Body of pancreas (tissue), 4 donors: Measurements from ENCODE around the gene PRPH. TPM values are rescaled to one million over a fixed set of nuclear protein-coding genes. Genes with fewer than 3 reads are reported as not detected.

ENCODE experiments used
- ATAC-seq: fragments of 150-250 bp; one replicate; pipeline ENCODE4 v1.9.1; 2016
- DNase-seq, 4 donors: peaks; one replicate each; pipeline ENCODE4 v3.0.0-alpha.2; 2019
- H3K27ac ChIP-seq, 4 donors: fragments of 200-600 bp; sonication (generic); 1 replicate in 3 of 4; 2 replicates in 1 of 4; pipeline versions ENCODE4 v1.5.1 to v1.6.1; 2016 to 2019; ENCODE audit warnings: mild to moderate bottlenecking in 1 of 4, mixed read lengths in 1 of 4, moderate library complexity in 1 of 4
- H3K27me3 ChIP-seq, 2 donors: fragments of 200-600 bp; sonication (generic); one replicate each; pipeline ENCODE4 v1.6.0; 2016; ENCODE audit warnings: mild to moderate bottlenecking in 1 of 2
- H3K36me3 ChIP-seq, 2 donors: fragments of 200-600 bp; sonication (generic); replicated peaks in 1 of 2; 2 replicates each; pipeline ENCODE4 v1.5.1; 2016; ENCODE audit warnings: low read depth in 2 of 2; ENCODE audit not compliant: insufficient read depth in 1 of 2
- H3K4me1 ChIP-seq: fragments of 200-600 bp; sonication (generic); one replicate; pipeline ENCODE4 v1.6.0; 2016
- H3K4me3 ChIP-seq, 2 donors: fragments of 200-600 bp; sonication (generic); 1 replicate in 1 of 2; 2 replicates in 1 of 2; pipeline ENCODE4 v1.5.1; 2016 to 2019
- H3K9me3 ChIP-seq, 3 donors: fragments of 200-600 bp; sonication (generic); 1 replicate in 2 of 3; 2 replicates in 1 of 3; pipeline ENCODE4 v1.5.1; 2016
- POLR2A ChIP-seq, 3 donors: fragments of 450-650 bp; IDR thresholded peaks; one replicate each; pipeline ENCODE4 v1.6.1; 2016; ENCODE audit warnings: antibody characterized with exemption in 3 of 3, mild to moderate bottlenecking in 2 of 3
- WGBS, 2 donors: methylation state at CpG; one replicate each; pipeline ENCODE4 v1.1.5; 2017; 5-methylcytosine and 5-hydroxymethylcytosine counted together
- intact Hi-C: fragments of 100-400 bp; cut with DNase I; formaldehyde crosslinking; loops from one replicate; pipeline ENCODE4 v1.15.1; 2023
- total RNA-seq, 2 donors: library from RNA; depleted of rRNA; stranded (reverse); fragments of >200 nt; gene quantifications; one replicate each; pipeline ENCODE4 v1.1.0, GENCODE V29; 2016
- TF ChIP-seq, protein P1 (sequence below), 7 experiments: fragments of 450-650 bp in 4 of 7; fragments of 200-600 bp in 3 of 7; sonication (generic) in 3 of 7; IDR thresholded peaks; one replicate each; pipeline ENCODE4 v1.5.1; 2016 to 2019; ENCODE audit warnings: antibody characterized with exemption in 7 of 7

The PRPH gene
- total RNA-seq, 2 donors from 2014 or later, result 9.6 TPM; not detected in 1

DNA sequence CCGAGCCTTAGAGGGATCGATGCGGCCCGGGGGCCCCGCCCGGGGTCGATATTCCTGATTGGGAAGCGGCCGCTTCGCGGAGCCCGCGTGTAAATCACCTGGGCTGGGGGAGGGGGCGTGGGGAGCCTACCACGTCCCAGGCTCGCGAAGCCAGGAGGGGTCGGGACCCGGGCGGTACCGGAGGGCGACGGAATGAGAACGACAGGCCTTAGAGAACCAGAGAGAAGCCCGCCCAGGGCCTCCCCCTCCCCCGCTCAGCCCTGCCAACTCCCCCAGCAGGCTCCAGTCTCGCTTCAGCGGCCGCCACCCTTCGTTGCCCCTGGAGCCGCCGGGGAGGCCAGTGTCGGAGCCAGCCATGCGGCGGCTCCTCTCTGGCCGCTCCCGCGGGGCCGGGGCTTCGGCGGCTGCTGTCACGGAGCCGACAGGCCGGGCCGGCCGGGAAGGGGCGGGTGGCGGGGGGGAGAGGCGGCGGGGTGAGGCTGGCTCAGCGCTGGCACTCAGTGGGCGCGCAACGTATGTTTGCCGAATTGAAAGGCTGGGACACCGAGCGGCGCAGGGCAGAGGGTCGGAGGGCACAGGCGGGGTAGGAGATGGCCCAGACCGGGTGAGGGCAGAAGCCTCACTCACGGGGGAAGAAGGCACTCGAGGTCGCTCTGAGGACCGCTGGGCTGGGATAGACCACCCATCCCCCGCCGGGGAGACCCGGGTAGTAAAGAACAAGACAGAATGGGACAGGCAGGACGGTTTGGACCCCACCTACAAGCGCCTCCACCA lies 50.3 kb downstream of the PRPH start:
- H3K9me3 ChIP-seq, result no peaks in the 10 kb centered on the region
- WGBS, 2 donors, result 1% methylated on average over 20 to 59 of the region's 70 CpGs
- DNase-seq (peak; percentile 28 to 60 (median 53)), ATAC-seq (no peak)
- no peak overlapping the region for H3K27ac ChIP-seq
- TF ChIP-seq, protein P1, sequence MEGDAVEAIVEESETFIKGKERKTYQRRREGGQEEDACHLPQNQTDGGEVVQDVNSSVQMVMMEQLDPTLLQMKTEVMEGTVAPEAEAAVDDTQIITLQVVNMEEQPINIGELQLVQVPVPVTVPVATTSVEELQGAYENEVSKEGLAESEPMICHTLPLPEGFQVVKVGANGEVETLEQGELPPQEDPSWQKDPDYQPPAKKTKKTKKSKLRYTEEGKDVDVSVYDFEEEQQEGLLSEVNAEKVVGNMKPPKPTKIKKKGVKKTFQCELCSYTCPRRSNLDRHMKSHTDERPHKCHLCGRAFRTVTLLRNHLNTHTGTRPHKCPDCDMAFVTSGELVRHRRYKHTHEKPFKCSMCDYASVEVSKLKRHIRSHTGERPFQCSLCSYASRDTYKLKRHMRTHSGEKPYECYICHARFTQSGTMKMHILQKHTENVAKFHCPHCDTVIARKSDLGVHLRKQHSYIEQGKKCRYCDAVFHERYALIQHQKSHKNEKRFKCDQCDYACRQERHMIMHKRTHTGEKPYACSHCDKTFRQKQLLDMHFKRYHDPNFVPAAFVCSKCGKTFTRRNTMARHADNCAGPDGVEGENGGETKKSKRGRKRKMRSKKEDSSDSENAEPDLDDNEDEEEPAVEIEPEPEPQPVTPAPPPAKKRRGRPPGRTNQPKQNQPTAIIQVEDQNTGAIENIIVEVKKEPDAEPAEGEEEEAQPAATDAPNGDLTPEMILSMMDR (IDR thresholded peaks at IDR 0.05), result no peak
- TF ChIP-seq POLR2A (IDR thresholded peaks at IDR 0.05), result no peak
- H3K36me3 ChIP-seq, result no peaks in the 10 kb centered on the region
- H3K4me1 ChIP-seq, result peaks cover 71% of the 10 kb centered on the region
- H3K4me3 ChIP-seq, result no peak overlapping the region
- intact Hi-C loops, result no loop called here
- H3K27me3 ChIP-seq, result peaks cover 0 to 14% of the 10 kb centered on the region in 2 donors

DNA sequence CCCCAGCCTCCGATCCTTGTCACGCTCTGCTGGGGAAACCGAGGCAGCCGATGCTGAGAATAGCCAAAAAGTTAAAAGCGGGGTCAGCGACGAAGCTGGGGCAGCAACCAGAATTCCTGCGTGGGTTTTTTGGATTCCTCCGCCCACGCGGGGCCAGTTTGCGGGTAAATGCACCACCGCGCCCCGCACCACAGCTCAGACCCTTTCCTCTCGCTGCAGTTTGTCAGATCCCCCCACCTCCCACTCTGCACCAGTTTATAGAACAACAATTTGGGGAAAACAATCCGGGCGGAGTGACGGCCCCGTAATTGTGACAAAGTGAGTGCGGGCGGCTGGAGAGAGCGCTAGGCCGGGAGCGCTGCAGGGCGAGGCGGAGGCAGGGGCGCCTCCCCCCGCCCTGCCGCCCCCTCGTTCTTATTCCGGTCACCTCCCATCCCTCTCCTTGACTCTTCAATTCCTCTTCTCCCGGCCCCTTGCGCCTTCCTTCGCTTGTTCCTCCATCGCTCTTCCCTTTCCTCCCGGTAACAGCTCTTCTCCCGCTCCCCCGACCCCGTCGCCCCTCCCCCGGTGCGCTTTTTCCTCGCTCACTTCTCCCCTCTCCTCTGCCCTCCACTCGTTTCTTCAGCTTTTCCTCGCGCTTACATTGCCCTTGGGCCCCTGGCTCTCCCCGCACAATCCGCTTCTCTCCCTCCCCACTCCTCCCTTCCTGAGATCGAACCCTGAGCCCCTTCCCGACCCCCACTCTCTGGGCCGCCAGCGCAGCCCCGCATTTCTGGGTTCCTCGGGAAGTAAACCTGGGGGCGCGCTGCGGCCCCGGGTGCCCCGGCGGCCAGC lies 51.1 kb downstream of the PRPH start:
- intact Hi-C loops, result no loop called here
- Histone ChIP-seq H3K4me1 (peaks cover 71% of the 10 kb centered on the region), H3K9me3 (no peaks in the 10 kb centered on the region), H3K36me3 (no peaks in the 10 kb centered on the region), H3K27ac (no peak overlapping the region), H3K4me3 (no peak overlapping the region), H3K27me3 (peaks cover 0 to 14% of the 10 kb centered on the region in 2 donors)
- ATAC-seq, result no peak
- peak in 1 of 4 donors; percentile 16 for DNase-seq
- no peak for TF ChIP-seq POLR2A (IDR thresholded peaks at IDR 0.05)
- 3 to 4% methylated on average over 57 to 61 of the region's 61 CpGs for WGBS, 2 donors

GRCh38 chr12:49346659-49347310 lies 51.8 kb downstream of the PRPH start, which contains the start of gene DNAJC22:
DNAJC22 (plus strand) TSS chr12:49346888; CDS start chr12:49348873, 1,985 bp downstream.
- Histone ChIP-seq H3K9me3 (no peaks in the 10 kb centered on the region), H3K27me3 (peaks cover 0 to 14% of the 10 kb centered on the region in 2 donors), H3K4me1 (peaks cover 71% of the 10 kb centered on the region), H3K27ac (no peak within 1 kb of the TSS), H3K4me3 (no peak within 1 kb of the TSS), H3K36me3 (no peaks in the 10 kb centered on the region)
- 2 to 3% methylated on average over 14 to 47 of the region's 47 CpGs for WGBS, 2 donors
- ATAC-seq (no peak), DNase-seq (peak in 2 of 4 donors; percentile 22 to 42)
- TF ChIP-seq, protein P1 (IDR thresholded peaks at IDR 0.05), result no peak
- TF ChIP-seq POLR2A (IDR thresholded peaks at IDR 0.05), result no peak
- intact Hi-C loops, result no loop called here

DNA sequence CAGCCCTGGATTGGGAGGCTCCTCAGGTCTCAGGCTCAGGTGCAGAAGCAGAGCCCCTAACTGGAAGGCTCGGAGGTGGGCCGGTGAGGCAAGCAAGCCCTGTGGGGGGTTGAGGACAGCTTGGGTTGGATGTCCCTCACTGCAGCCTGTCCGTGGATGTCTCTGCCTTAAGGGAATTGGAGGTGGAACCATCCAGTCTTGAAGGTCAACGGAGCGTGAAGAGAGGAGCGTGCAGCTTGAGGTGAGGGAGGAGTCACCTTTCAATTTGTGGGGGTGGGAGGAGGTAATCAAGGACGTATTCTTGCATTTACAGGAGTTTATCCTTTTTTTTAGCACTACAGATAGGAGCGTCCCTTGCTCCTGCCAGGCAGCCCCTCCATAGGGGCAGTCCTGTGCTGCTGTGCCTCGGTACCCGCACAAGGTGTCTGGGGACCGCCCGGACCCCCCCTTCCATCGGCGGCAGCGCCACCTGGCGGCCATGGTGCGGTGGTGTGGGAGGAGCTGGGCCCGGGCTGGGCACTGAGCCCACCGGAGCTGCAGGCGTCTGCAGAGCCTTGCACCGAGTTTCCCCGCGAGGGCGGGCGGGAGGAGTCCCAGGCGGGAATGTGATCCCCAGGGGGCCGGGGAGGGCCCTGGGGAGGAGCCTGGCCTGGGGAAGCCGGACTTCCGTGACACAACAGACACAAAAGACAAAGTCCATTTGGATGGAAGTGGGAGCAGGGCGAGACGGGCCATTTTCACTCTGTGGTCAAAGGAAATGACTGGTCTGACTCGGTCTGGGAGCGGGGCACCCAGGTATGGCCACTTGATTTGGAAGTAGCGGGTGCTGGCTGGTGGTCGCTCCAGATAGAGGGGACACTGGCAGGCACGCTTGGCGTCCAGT lies 52.6 kb downstream of the PRPH start:
- TF ChIP-seq POLR2A (IDR thresholded peaks at IDR 0.05), result peak; percentile 54 to 90 (median 84)
- TF ChIP-seq, protein P1 (IDR thresholded peaks at IDR 0.05), result peak; percentile 94 to 98 (median 97)
- DNase-seq (peak; percentile 93 to 97 (median 96)), ATAC-seq (peak; percentile 97)
- Histone ChIP-seq H3K9me3 (no peaks in the 10 kb centered on the region), H3K4me1 (peaks cover 64% of the 10 kb centered on the region), H3K27ac (peak overlapping the region in 3 of 4 donors; percentile 38 to 52 (median 48)), H3K36me3 (no peaks in the 10 kb centered on the region), H3K27me3 (peaks cover 0 to 14% of the 10 kb centered on the region in 2 donors), H3K4me3 (peak overlapping the region in 1 of 2 donors; percentile 4)
- WGBS, 2 donors, result 2 to 3% methylated on average over 14 to 36 of the region's 37 CpGs
- intact Hi-C loops, result no loop called here

Other genes starting within 250 kb of the PRPH start
- 10 to 100 TPM; 38.4 to 51.1 TPM for gene KMT2D, start 234.4 kb upstream of the PRPH start, total RNA-seq
- gene RHEBL1, start 225.2 kb upstream of the PRPH start, total RNA-seq, result not detected
- gene DHH, start 200.3 kb upstream of the PRPH start, total RNA-seq, result not detected
- 10 to 100 TPM; 40.7 to 53.7 TPM for gene LMBR1L, start 184.3 kb upstream of the PRPH start, total RNA-seq
- gene TUBA1B, start 163.8 kb upstream of the PRPH start, total RNA-seq, result 100 to 1,000 TPM; 121 to 165 TPM
- gene TUBA1A, start 106.1 kb upstream of the PRPH start, total RNA-seq, result 10 to 100 TPM; 36.6 to 44.5 TPM
- gene TUBA1C, start 30.1 kb upstream of the PRPH start, total RNA-seq, result 10 to 100 TPM; 32.6 to 39.2 TPM
- not detected for gene TROAP, start 28.1 kb downstream of the PRPH start, total RNA-seq
- gene C1QL4, start 42.0 kb downstream of the PRPH start, total RNA-seq, result not detected
- 10 to 100 TPM in 1 of 2 donors, 1 to 10 TPM in 1; 7.3 to 10.9 TPM for gene DNAJC22, start 51.7 kb downstream of the PRPH start, total RNA-seq
- gene SPATS2, start 72.3 kb downstream of the PRPH start, total RNA-seq, result 10 to 100 TPM; 10.9 to 17.5 TPM
- 1 to 10 TPM; 1.3 to 1.6 TPM for gene KCNH3, start 243.9 kb downstream of the PRPH start, total RNA-seq